GM23248 (cell line): Measurements from ENCODE around the gene SHISA9. TPM values are rescaled to one million over a fixed set of nuclear protein-coding genes. Genes with fewer than 3 reads are reported as not detected.

Experiments
- DNase-seq: peaks from one replicate; pipeline ENCODE4 v3.0.0-alpha.2; 2015
- H2AFZ ChIP-seq: fragments of 200-600 bp; sonication (generic); 2 replicates; pipeline ENCODE4 v1.6.1; 2016; ENCODE audit warnings: antibody characterized with exemption
- H3F3A ChIP-seq: fragments of 200-600 bp; sonication (generic); 2 replicates; pipeline ENCODE4 v1.6.1; 2016; ENCODE audit warnings: mild to moderate bottlenecking, antibody characterized with exemption, mixed run types; ENCODE audit not compliant: insufficient read depth
- H3K27ac ChIP-seq: fragments of 200-600 bp; sonication (generic); 2 replicates; pipeline ENCODE4 v1.5.1; 2016; ENCODE audit warnings: mild to moderate bottlenecking
- H3K27me3 ChIP-seq: fragments of 200-600 bp; sonication (generic); replicated peaks from 2 replicates; pipeline ENCODE4 v1.6.1; 2016; ENCODE audit warnings: mild to moderate bottlenecking; ENCODE audit not compliant: insufficient read depth
- H3K36me3 ChIP-seq: fragments of 200-600 bp; sonication (generic); 2 replicates; pipeline ENCODE4 v1.6.1; 2016; ENCODE audit warnings: low read depth, mild to moderate bottlenecking
- H3K4me1 ChIP-seq: fragments of 200-600 bp; sonication (generic); 2 replicates; pipeline ENCODE4 v1.6.1; 2016; ENCODE audit warnings: mild to moderate bottlenecking; ENCODE audit not compliant: insufficient read depth
- H3K4me2 ChIP-seq: fragments of 200-600 bp; sonication (generic); one replicate; pipeline ENCODE4 v1.6.1; 2016; ENCODE audit warnings: mild to moderate bottlenecking; ENCODE audit not compliant: unreplicated experiment
- H3K4me3 ChIP-seq: fragments of 200-600 bp; sonication (generic); 2 replicates; pipeline ENCODE4 v1.5.1; 2016; ENCODE audit warnings: mild to moderate bottlenecking
- H3K79me2 ChIP-seq: fragments of 200-600 bp; sonication (generic); 2 replicates; pipeline ENCODE4 v1.6.1; 2016; ENCODE audit warnings: mild to moderate bottlenecking; ENCODE audit not compliant: insufficient read depth
- H3K9ac ChIP-seq: fragments of 200-600 bp; sonication (generic); 2 replicates; pipeline ENCODE4 v1.6.1; 2016; ENCODE audit warnings: mild to moderate bottlenecking
- H3K9me2 ChIP-seq: fragments of 200-600 bp; sonication (generic); 2 replicates; pipeline ENCODE4 v1.6.1; 2016; ENCODE audit warnings: mixed run types, mild to moderate bottlenecking, moderate library complexity; ENCODE audit not compliant: insufficient read depth
- H3K9me3 ChIP-seq: fragments of 200-600 bp; sonication (generic); one replicate; pipeline ENCODE4 v1.6.1; 2017; ENCODE audit warnings: low read depth
- H4K20me1 ChIP-seq: fragments of 200-600 bp; sonication (generic); 2 replicates; pipeline ENCODE4 v1.6.0; 2016; ENCODE audit not compliant: insufficient read depth
- EZH2 ChIP-seq: fragments of 200-600 bp; sonication (generic); IDR thresholded peaks from 2 replicates; pipeline ENCODE4 v1.6.1; 2018; ENCODE audit warnings: antibody characterized with exemption, mild to moderate bottlenecking; ENCODE audit not compliant: insufficient read depth, poor library complexity, severe bottlenecking
- EZH2phosphoT487 ChIP-seq: fragments of 200-600 bp; sonication (generic); IDR thresholded peaks from 2 replicates; pipeline ENCODE4 v1.6.1; 2018; ENCODE audit warnings: antibody characterized with exemption, moderate library complexity, mild to moderate bottlenecking, low read depth; ENCODE audit not compliant: insufficient read depth
- WGBS, 2 experiments: methylation state at CpG; one replicate each; pipeline ENCODE4 v1.1.6; 2015 to 2017; ENCODE audit warnings: low lambda C conversion rate in 2 of 2, low coverage in 1 of 2; ENCODE audit errors: missing lambda C conversion rate in 2 of 2; 5-methylcytosine and 5-hydroxymethylcytosine counted together
- in situ Hi-C: fragments of 300-500 bp; cut with MboI; formaldehyde crosslinking; loops from 2 replicates; pipeline ENCODE4 v1.15.0; 2020
- polyA plus RNA-seq: library from polyadenylated mRNA; unstranded; fragments of >200 nt; fragmentation: Nextera tagmentation; extraction: Ambion mirVana; gene quantifications from 2 replicates; pipeline ENCODE4 v1.2.1, GENCODE V29; 2016
- total RNA-seq: library from RNA; depleted of rRNA; stranded (reverse); fragments of >200 nt; shearing (Covaris generic); gene quantifications from 2 replicates; pipeline ENCODE4 v1.2.3, GENCODE V29; 2014

The SHISA9 gene
- total and polyA plus RNA-seq, 2 experiments from 2014 or later = not detected

- H3K79me2 ChIP-seq = no peaks in the 10 kb centered on the region
- no peaks in the 10 kb centered on the region for H3K4me1 ChIP-seq
- no peaks in the 10 kb centered on the region for H3K36me3 ChIP-seq
- no peaks in the 10 kb centered on the region for H3K9me2 ChIP-seq
- no peaks in the 10 kb centered on the region for H3K9me3 ChIP-seq
- no peak overlapping the region for H3K4me3 ChIP-seq
- no peak overlapping the region for H3K4me2 ChIP-seq
- H3F3A ChIP-seq = no peaks in the 10 kb centered on the region
- H3K27ac ChIP-seq = no peak overlapping the region
- no peaks in the 10 kb centered on the region for H4K20me1 ChIP-seq
- no peak for TF ChIP-seq EZH2
- TF ChIP-seq EZH2phosphoT487 = no peak
- H3K9ac ChIP-seq = no peak overlapping the region
- in situ Hi-C loops = no loop called here
- no peak overlapping the region for H2AFZ ChIP-seq
- no peaks in the 10 kb centered on the region for H3K27me3 ChIP-seq
- DNase-seq = no peak
- WGBS, 2 experiments = 1 to 2% methylated on average over 3 of the region's 3 CpGs
Measured at GRCh38 chr16:13176711-13177110, 275.3 kb downstream of the SHISA9 start.

GRCh38 chr16:13178318-13178717 lies 276.9 kb downstream of the SHISA9 start:
- H3K9me3 ChIP-seq = no peaks in the 10 kb centered on the region
- H3K9me2 ChIP-seq = no peaks in the 10 kb centered on the region
- no peak overlapping the region for H2AFZ ChIP-seq
- DNase-seq = no peak
- no peak overlapping the region for H3K27ac ChIP-seq
- H4K20me1 ChIP-seq = no peaks in the 10 kb centered on the region
- no peak overlapping the region for H3K9ac ChIP-seq
- H3K4me2 ChIP-seq = no peak overlapping the region
- no peaks in the 10 kb centered on the region for H3F3A ChIP-seq
- in situ Hi-C loops = no loop called here
- TF ChIP-seq EZH2phosphoT487 (no peak), EZH2 (no peak)
- WGBS, 2 experiments = 0% methylated on average over 8 of the region's 8 CpGs
- H3K4me1 ChIP-seq = no peaks in the 10 kb centered on the region
- H3K27me3 ChIP-seq = no peaks in the 10 kb centered on the region
- H3K79me2 ChIP-seq = no peaks in the 10 kb centered on the region
- no peaks in the 10 kb centered on the region for H3K36me3 ChIP-seq
- H3K4me3 ChIP-seq = no peak overlapping the region

GRCh38 chr16:13181432-13181831 lies 280.0 kb downstream of the SHISA9 start:
- H3K36me3 ChIP-seq = no peaks in the 10 kb centered on the region
- H3K27me3 ChIP-seq = no peaks in the 10 kb centered on the region
- no peaks in the 10 kb centered on the region for H3K9me2 ChIP-seq
- no peak overlapping the region for H3K4me3 ChIP-seq
- in situ Hi-C loops = no loop called here
- no peak overlapping the region for H3K27ac ChIP-seq
- TF ChIP-seq EZH2 = no peak
- DNase-seq = no peak
- WGBS, 2 experiments = 2 to 13% methylated on average over 3 of the region's 3 CpGs
- no peak overlapping the region for H3K4me2 ChIP-seq
- H3K79me2 ChIP-seq = no peaks in the 10 kb centered on the region
- no peaks in the 10 kb centered on the region for H3K9me3 ChIP-seq
- no peak overlapping the region for H3K9ac ChIP-seq
- no peaks in the 10 kb centered on the region for H3F3A ChIP-seq
- no peaks in the 10 kb centered on the region for H3K4me1 ChIP-seq
- H2AFZ ChIP-seq = no peak overlapping the region
- no peaks in the 10 kb centered on the region for H4K20me1 ChIP-seq

- in situ Hi-C loops = no loop called here
- TF ChIP-seq EZH2phosphoT487 = no peak
- no peak for TF ChIP-seq EZH2
- no peaks in the 10 kb centered on the region for H3K79me2 ChIP-seq
Measured at GRCh38 chr16:13186813-13187212, 285.4 kb downstream of the SHISA9 start.

GRCh38 chr16:13189250-13189649 lies 287.9 kb downstream of the SHISA9 start:
- H3K4me2 ChIP-seq = no peak overlapping the region
- no peak overlapping the region for H3K4me3 ChIP-seq
- no peaks in the 10 kb centered on the region for H3K9me3 ChIP-seq
- 22 to 31% methylated on average over 7 of the region's 7 CpGs for WGBS, 2 experiments
- no peak for DNase-seq
- in situ Hi-C loops = no loop called here
- no peaks in the 10 kb centered on the region for H3K27me3 ChIP-seq
- TF ChIP-seq EZH2phosphoT487 = no peak
- TF ChIP-seq EZH2 = no peak
- H3K79me2 ChIP-seq = no peaks in the 10 kb centered on the region
- H3K9ac ChIP-seq = no peak overlapping the region
- H3F3A ChIP-seq = no peaks in the 10 kb centered on the region
- no peaks in the 10 kb centered on the region for H3K4me1 ChIP-seq
- no peaks in the 10 kb centered on the region for H3K9me2 ChIP-seq
- no peaks in the 10 kb centered on the region for H4K20me1 ChIP-seq
- no peak overlapping the region for H3K27ac ChIP-seq
- H3K36me3 ChIP-seq = no peaks in the 10 kb centered on the region
- H2AFZ ChIP-seq = no peak overlapping the region

More at GRCh38 chr16:13186813-13187212, 285.4 kb downstream of the SHISA9 start:
- Histone ChIP-seq H3K9me2 (no peaks in the 10 kb centered on the region), H4K20me1 (no peaks in the 10 kb centered on the region), H3K4me2 (no peak overlapping the region), H3K27ac (no peak overlapping the region), H3F3A (no peaks in the 10 kb centered on the region), H3K36me3 (no peaks in the 10 kb centered on the region), H3K9ac (no peak overlapping the region), H3K4me1 (no peaks in the 10 kb centered on the region), H3K4me3 (no peak overlapping the region), H3K27me3 (no peaks in the 10 kb centered on the region), H2AFZ (no peak overlapping the region), H3K9me3 (no peaks in the 10 kb centered on the region)
- 5 to 9% methylated on average over 5 of the region's 5 CpGs for WGBS, 2 experiments
- no peak for DNase-seq
